HG03565 (cell line): ENCODE measurements around the gene TUT4.
"Not testable (repeated sequence)": the region's sequence is repeated elsewhere in the genome, so short reads cannot be mapped to it uniquely, and the experiment has no call there.

ENCODE experiments used
- ATAC-seq: cut with Tn5 transposase; IDR thresholded peaks from one replicate; pipeline ENCODE4 v1.9.1; 2021; ENCODE audit warnings: mild to moderate bottlenecking, moderate library complexity; ENCODE audit not compliant: unreplicated experiment

TUT4 gene

GRCh38 chr1:52552505-52553361 lies at the start of gene TUT4:
TSS of gene TUT4 (minus strand) at chr1:52553092. CDS start at chr1:52526280, 26,812 bp downstream.
- ATAC-seq = peak; percentile 30

- ATAC-seq = no peak
Observed at GRCh38 chr1:52601991-52602855, 49.3 kb upstream of the TUT4 start, which contains the start of gene GPX7. TSS of gene GPX7 (plus strand) at chr1:52602371. CDS start at chr1:52602410, 39 bp downstream.

- ATAC-seq = no peak
Observed at GRCh38 chr1:52601519-52601918, 48.6 kb upstream of the TUT4 start.

- ATAC-seq = no peak
Observed at GRCh38 chr1:52600533-52601179, 47.8 kb upstream of the TUT4 start.

- no peak for ATAC-seq
Observed at GRCh38 chr1:52599236-52599635, 46.3 kb upstream of the TUT4 start.

- no peak for ATAC-seq
Observed at GRCh38 chr1:52598729-52599128, 45.8 kb upstream of the TUT4 start.

- ATAC-seq = no peak
Observed at GRCh38 chr1:52597912-52598311, 45.0 kb upstream of the TUT4 start.

GRCh38 chr1:52595061-52595460 lies 42.2 kb upstream of the TUT4 start:
- ATAC-seq = no peak

- no peak for ATAC-seq
Observed at GRCh38 chr1:52593495-52593894, 40.6 kb upstream of the TUT4 start.

- no peak for ATAC-seq
Observed at GRCh38 chr1:52592637-52593323, 39.9 kb upstream of the TUT4 start.

GRCh38 chr1:52590266-52590665 lies 37.4 kb upstream of the TUT4 start:
- no peak for ATAC-seq

- no peak for ATAC-seq
Observed at GRCh38 chr1:52588535-52588934, 35.6 kb upstream of the TUT4 start.

GRCh38 chr1:52588027-52588426 lies 35.1 kb upstream of the TUT4 start:
- no peak for ATAC-seq

GRCh38 chr1:52585474-52585873 lies 32.6 kb upstream of the TUT4 start:
- no peak for ATAC-seq

GRCh38 chr1:52582116-52582696 lies 29.3 kb upstream of the TUT4 start:
- no peak for ATAC-seq

GRCh38 chr1:52580283-52580682 lies 27.4 kb upstream of the TUT4 start:
- no peak for ATAC-seq

GRCh38 chr1:52579415-52579814 lies 26.5 kb upstream of the TUT4 start:
- ATAC-seq = no peak

GRCh38 chr1:52578066-52578465 lies 25.2 kb upstream of the TUT4 start:
- ATAC-seq = not testable (repeated sequence)

GRCh38 chr1:52576074-52576473 lies 23.2 kb upstream of the TUT4 start:
- ATAC-seq = no peak

GRCh38 chr1:52574594-52574993 lies 21.7 kb upstream of the TUT4 start:
- no peak for ATAC-seq
